Memory B cell (primary cell): ENCODE measurements around the gene DRAXIN.

Experiments
- ATAC-seq: fragments of 150-1000 bp; cut with Tn5 transposase; 2 replicates; pipeline ENCODE4 v1.10.0; 2021; ENCODE audit warnings: low read depth, mild to moderate bottlenecking, moderate library complexity
- DNase-seq, 2 donors: peaks; one replicate each; pipeline ENCODE4 v3.0.0; 2022; ENCODE audit warnings: low spot score in 2 of 2
- H3K27ac Mint-ChIP-seq: one replicate; pipeline ENCODE4 v1.8.0; 2022; ENCODE audit warnings: mild to moderate bottlenecking, moderate library complexity, mixed read lengths
- H3K27me3 Mint-ChIP-seq: one replicate; pipeline ENCODE4 v1.8.0; 2022; ENCODE audit warnings: mixed read lengths
- H3K36me3 Mint-ChIP-seq: one replicate; pipeline ENCODE4 v1.8.0; 2022; ENCODE audit warnings: mild to moderate bottlenecking, mixed read lengths
- H3K4me1 Mint-ChIP-seq: one replicate; pipeline ENCODE4 v1.8.0; 2022; ENCODE audit warnings: mixed read lengths
- H3K4me3 Mint-ChIP-seq: one replicate; pipeline ENCODE4 v1.8.0; 2022; ENCODE audit warnings: mild to moderate bottlenecking, moderate library complexity, mixed read lengths
- H3K9me3 Mint-ChIP-seq: one replicate; pipeline ENCODE4 v1.8.0; 2022; ENCODE audit warnings: mixed read lengths

The DRAXIN gene

DNA sequence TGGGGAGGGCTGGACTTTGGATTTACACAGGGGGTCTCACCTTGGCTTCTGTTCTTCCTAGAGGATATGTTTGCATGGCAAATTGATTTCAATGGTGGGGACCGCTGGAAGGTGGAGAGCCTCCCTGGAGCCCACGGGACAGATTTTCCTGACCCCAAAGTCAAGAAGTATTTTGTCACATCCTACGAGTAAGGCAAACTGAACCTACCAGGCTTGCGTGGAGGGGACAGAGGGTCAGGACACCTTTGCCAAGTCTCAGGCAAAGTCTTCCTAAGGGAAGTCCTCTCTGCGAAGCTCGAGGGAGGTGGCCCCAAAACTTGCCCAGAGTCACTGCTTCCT is 20.3 kb upstream of the DRAXIN start:
- H3K36me3 Mint-ChIP-seq: peaks cover 12% of the 10 kb centered on the region
- H3K4me3 Mint-ChIP-seq: no peak overlapping the region
- peaks cover 4% of the 10 kb centered on the region for H3K4me1 Mint-ChIP-seq
- ATAC-seq (no peak), DNase-seq (no peak)
- no peaks in the 10 kb centered on the region for H3K27me3 Mint-ChIP-seq
- H3K9me3 Mint-ChIP-seq: no peaks in the 10 kb centered on the region
- H3K27ac Mint-ChIP-seq: peak overlapping the region; percentile 54

DNA sequence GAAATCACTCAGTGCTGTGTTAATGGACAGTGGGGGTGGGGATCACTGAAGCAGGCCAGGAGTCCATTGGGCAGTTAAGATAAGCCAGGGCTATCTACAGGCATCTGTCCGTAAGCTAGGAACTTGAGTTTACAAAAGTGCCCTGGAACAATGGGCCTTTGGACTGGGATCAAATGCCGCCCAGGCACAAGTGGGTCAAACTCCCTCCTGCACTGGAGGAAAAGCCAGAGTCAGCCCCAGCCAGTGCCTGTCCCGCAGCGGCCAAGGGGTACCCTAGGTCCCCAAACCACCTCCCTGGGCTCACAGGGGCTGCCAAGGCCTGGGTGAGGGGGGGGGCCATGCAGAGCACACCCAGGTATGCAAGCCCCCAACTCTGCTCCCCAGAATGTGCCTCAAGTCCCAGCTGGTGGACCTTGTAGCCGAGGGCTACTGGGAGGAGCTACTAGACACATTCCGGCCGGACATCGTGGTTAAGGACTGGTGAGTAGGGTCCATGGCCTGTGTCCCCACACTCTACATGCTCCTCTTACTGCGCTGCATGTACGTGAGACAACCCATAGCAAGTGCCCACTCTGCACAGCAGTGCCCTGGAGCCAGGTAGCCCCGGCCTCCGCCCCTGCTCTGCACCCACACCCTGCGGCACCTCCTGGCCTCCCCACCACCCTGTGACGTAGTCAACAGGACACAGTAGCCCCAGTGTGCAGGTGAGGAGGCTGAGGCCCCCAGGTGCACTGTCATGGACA is 19.8 kb upstream of the DRAXIN start:
- Mint-ChIP-seq H3K4me1 (peaks cover 4% of the 10 kb centered on the region), H3K36me3 (peaks cover 12% of the 10 kb centered on the region), H3K27me3 (no peaks in the 10 kb centered on the region), H3K27ac (peak overlapping the region; percentile 54), H3K4me3 (no peak overlapping the region), H3K9me3 (no peaks in the 10 kb centered on the region)
- ATAC-seq (no peak), DNase-seq (no peak)

DNA sequence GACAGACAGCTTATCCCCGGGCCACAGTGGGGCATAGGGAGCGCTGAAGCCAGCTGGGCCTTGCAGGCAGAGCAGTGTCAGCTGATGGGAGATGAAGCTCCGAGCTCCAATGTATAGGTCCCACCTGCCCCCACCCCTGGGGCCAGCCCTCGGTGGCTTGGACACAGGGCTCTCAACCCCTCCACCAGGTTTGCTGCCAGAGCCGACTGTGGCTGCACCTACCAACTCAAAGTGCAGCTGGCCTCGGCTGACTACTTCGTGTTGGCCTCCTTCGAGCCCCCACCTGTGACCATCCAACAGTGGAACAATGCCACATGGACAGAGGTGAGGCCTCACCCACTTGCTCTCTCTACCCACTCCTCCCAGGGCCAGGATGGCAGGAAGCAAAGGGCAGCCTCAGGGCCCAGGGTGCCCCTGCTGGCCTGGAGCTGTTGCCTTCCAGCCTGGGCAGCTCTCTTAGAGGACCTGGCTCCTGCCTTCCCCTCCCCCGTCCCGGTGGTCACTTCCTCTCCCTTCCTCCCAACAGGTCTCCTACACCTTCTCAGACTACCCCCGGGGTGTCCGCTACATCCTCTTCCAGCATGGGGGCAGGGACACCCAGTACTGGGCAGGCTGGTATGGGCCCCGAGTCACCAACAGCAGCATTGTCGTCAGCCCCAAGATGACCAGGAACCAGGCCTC is 18.3 kb upstream of the DRAXIN start:
- Mint-ChIP-seq H3K36me3 (peaks cover 12% of the 10 kb centered on the region), H3K27me3 (no peaks in the 10 kb centered on the region), H3K9me3 (no peaks in the 10 kb centered on the region), H3K4me1 (peaks cover 4% of the 10 kb centered on the region), H3K27ac (no peak overlapping the region), H3K4me3 (no peak overlapping the region)
- no peak for ATAC-seq
- no peak for DNase-seq

DNA sequence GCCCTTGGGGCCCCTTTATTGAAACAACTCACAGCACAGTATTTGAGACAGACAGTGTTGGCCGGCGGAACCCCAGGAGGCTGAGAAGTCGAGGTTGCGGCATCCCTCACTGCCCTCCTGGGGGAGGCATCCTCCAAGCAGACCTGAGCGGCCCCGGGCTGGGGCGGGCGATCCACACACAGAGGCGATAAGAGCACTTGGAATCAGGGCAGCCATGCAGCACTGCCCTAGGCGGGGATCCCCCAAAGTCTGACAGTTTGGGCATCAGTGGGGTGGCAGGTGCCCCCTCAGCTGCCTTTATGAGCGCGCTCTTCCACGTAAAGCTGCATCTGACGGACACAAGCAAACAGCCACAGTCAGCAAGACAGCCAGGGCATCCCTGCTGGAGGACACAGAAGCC is 17.0 kb upstream of the DRAXIN start:
- no peak for DNase-seq
- Mint-ChIP-seq H3K4me3 (no peak overlapping the region), H3K27ac (no peak overlapping the region), H3K4me1 (peaks cover 8% of the 10 kb centered on the region), H3K36me3 (peaks cover 10% of the 10 kb centered on the region), H3K9me3 (no peaks in the 10 kb centered on the region), H3K27me3 (no peaks in the 10 kb centered on the region)
- ATAC-seq: no peak

DNA sequence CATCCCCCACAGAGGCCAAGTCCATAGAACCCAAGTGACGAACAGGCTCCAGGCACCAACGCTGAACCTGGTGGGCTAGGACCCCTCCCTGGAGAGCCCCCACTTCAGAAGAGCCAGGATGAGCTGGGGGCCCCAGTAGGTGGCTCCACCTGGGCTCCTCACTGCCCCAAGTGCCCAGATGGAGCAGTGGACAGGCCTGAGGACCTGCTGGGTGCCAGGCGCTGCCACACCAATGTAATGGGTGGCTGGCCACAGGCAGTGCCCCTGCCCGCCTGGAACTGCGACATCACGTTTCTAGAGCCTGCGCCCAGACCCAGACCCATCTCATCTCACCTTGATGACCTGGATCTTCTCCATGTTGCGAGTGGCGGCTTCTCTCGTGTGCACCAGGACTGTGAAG is 16.2 kb upstream of the DRAXIN start:
- H3K27ac Mint-ChIP-seq: no peak overlapping the region

DNA sequence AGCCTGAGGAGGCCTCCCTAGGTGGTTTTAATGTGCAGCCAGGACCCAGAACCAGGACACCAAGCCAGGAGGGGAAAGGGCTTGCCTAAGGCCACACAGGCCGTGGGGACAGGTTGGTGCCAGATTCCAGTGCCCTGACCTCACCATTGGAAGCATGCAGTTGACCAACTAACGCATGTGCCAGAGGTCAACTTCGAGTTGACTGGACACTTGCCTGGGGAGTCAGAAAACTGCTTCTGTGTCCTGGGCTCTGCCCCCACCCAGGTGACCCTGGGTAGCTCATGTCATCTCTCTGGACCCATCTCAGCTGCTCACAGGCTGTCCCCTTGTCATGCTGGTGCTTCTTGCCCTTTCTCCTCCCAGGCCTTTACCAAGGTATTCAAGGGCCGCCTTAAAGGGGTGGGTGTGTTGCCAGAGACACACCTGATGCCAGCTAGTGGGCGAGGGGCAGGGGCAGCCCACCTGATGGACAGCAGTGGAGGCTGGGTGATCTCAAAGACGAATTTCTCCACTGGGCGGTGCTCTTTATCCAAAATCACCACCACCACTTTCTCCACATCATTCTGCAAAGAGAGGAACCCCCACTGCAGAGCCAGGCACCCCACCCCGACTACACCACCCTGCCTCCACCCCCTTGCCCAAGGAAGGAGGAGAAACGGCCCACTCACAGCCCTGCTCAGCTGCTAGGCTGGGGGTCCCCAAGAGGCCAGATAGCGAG is 15.0 kb upstream of the DRAXIN start:
- Mint-ChIP-seq H3K4me1 (peaks cover 6% of the 10 kb centered on the region), H3K4me3 (no peak overlapping the region), H3K27me3 (no peaks in the 10 kb centered on the region), H3K27ac (no peak overlapping the region), H3K9me3 (no peaks in the 10 kb centered on the region), H3K36me3 (peaks cover 7% of the 10 kb centered on the region)
- DNase-seq (no peak), ATAC-seq (no peak)

More for the DNA sequence above, 16.2 kb upstream of the DRAXIN start:
- H3K4me3 Mint-ChIP-seq: no peak overlapping the region
- no peaks in the 10 kb centered on the region for H3K9me3 Mint-ChIP-seq
- DNase-seq: no peak
- no peak for ATAC-seq
- H3K27me3 Mint-ChIP-seq: no peaks in the 10 kb centered on the region
- H3K4me1 Mint-ChIP-seq: peaks cover 10% of the 10 kb centered on the region
- peaks cover 7% of the 10 kb centered on the region for H3K36me3 Mint-ChIP-seq

DNA sequence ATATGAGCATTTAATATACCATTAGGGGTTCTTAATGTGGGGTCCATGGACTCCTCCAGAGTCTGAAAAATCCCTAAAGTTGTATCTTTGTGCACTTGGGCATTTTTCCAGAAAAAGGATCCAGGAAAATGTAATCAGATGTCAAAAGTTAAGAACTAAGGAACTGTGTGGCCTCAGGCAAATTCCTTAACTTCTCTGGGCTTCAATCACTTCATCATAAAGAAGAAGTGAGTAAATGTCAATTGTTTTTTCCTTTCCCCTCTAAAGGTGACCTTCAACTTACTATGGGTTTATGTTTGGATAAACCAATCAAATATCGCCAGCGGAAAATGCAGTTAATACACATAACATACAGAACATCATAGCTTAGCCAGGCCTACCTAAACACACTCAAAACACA is 13.1 kb upstream of the DRAXIN start:
- Mint-ChIP-seq H3K4me3 (no peak overlapping the region), H3K27me3 (no peaks in the 10 kb centered on the region), H3K27ac (no peak overlapping the region), H3K4me1 (peaks cover 8% of the 10 kb centered on the region), H3K9me3 (no peaks in the 10 kb centered on the region), H3K36me3 (peaks cover 5% of the 10 kb centered on the region)
- DNase-seq: no peak
- no peak for ATAC-seq

DNA sequence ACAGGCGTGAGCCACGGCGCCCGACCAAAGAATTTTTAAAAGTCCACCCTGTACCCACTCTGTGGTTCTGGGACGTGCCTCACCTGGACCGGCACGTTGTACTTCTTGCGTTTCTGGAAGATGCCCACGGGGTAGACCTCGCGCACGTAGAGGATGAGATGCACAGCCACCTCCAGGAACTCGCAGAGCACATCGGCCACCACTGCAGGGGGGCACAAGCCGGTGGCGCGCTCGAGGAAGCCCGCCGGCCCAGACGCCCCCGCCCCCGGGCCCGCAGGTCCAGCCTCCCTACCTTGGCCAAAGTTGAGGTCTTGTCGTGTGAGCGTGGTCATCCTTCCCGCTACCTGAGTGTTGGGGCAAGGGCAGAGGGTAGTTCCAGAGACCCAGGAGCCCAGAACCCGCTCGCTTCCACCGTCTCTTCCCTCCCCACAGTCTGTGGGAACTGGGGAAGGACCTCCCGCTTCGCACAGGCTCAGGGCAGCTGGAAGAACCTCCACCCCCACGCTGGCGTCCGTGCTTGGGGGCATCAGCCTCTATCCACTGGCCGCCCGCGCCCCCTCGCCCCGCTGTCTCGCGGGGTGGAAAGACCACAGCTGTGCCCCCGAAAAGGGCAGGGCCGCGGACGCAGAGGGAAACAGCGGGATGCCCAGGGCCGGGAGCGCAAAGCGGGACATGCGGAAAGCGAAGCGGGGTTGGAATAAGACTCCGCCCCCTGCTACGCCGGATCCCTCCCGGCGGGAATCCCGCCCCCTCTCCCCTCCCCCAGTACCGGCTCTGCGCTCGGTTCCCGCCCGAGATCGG is 11.0 kb upstream of the DRAXIN start:
- Mint-ChIP-seq H3K36me3 (peaks cover 3% of the 10 kb centered on the region), H3K4me3 (peak overlapping the region; percentile 98), H3K27ac (no peak overlapping the region), H3K4me1 (peaks cover 11% of the 10 kb centered on the region), H3K27me3 (no peaks in the 10 kb centered on the region), H3K9me3 (no peaks in the 10 kb centered on the region)
- DNase-seq (no peak), ATAC-seq (peak; percentile 4)

DNA sequence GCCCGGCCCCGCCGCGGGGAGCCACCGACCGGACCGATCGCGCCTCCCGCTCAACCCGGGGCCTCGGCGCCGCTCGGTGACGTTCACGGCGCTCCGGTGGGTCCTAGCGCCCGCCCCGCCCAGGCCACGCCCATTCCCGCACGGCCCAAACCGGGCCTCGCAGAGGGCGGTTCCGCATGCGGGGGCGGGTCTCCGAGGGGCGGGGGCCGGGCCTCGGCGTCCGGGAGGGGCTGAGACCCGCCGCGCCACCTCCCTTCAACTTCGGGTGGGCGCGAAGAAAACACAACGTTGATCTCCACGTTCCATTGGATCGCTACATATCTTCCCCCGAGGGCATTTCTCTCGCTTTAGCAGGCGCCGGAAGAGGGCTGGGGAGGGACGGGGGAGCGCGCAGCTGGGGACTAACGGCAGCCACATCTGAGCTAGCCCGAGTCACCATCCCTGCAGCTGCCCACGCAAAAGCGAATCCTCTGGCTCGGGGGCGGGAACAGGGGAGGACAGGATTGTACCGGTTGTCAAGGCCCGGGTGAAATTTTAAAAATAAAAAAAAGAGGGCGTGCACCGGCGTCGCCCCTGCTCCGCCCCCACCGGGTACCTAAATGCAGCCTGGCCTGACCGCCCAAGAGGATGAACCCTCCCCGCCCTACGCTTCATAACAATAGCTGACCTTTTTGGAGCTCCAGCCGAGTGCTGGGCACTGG is 10.3 kb upstream of the DRAXIN start, which contains the start of gene MAD2L2:
MAD2L2 (minus strand) TSS at position 78 of the 701 bp plus-strand sequence. CDS start 547 bp downstream, outside the sequence.
- Mint-ChIP-seq H3K9me3 (no peaks in the 10 kb centered on the region), H3K27ac (peak within 1 kb of the TSS; percentile 84), H3K27me3 (peaks cover 3% of the 10 kb centered on the region), H3K36me3 (no peaks in the 10 kb centered on the region), H3K4me1 (peaks cover 11% of the 10 kb centered on the region), H3K4me3 (peak within 1 kb of the TSS; percentile 98)
- ATAC-seq (peak; percentile 93), DNase-seq (peak; percentile 86 to 92)

DNA sequence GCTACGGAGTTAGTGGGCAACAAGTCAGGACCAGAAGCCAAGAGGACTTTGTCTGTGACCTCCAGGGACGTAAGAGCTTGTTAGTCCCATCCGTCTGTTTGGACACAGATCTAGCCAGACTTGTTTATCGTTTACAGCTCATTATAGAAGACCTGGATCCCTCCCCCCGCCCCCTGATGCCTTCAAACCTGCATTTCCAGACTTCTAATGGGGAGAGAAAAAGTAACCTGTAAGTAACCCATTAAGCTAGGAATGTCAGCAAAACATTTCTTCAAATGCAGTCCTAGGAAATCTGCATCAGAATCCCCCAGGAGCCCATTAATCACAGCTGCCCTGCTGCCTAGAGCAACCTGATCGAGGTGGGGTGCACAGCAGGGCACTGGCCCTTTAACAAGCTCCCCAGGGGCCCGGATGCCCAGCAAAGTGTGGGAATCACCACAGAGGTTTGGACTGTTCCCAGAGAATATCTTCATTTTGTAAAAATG is 9.2 kb upstream of the DRAXIN start:
- Mint-ChIP-seq H3K9me3 (no peaks in the 10 kb centered on the region), H3K27me3 (peaks cover 4% of the 10 kb centered on the region), H3K4me1 (peaks cover 11% of the 10 kb centered on the region), H3K4me3 (peak overlapping the region; percentile 49), H3K27ac (no peak overlapping the region), H3K36me3 (no peaks in the 10 kb centered on the region)
- ATAC-seq: no peak
- no peak for DNase-seq

DNA sequence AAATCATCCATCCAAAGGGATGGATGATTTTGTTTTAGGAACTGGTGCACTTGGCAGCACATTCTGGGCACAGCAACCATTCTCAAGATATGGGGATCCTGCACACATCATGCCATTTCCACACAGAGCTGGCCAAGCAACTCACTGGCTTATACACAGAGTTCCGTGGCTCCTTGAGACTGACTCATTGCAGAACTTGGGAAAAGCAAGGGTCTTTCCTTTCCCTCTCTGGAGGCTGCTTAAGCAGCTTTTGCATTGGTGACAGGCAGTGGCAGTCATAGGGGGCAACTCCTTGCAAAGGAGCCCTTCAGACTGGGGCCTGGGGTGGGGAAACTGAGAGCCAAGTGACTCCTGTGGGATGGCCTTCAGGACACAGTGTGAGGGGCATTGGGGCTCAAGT is 8.7 kb upstream of the DRAXIN start:
- Mint-ChIP-seq H3K36me3 (no peaks in the 10 kb centered on the region), H3K4me3 (no peak overlapping the region), H3K9me3 (no peaks in the 10 kb centered on the region), H3K4me1 (peaks cover 11% of the 10 kb centered on the region), H3K27ac (no peak overlapping the region), H3K27me3 (peaks cover 6% of the 10 kb centered on the region)
- DNase-seq (no peak), ATAC-seq (no peak)

DNA sequence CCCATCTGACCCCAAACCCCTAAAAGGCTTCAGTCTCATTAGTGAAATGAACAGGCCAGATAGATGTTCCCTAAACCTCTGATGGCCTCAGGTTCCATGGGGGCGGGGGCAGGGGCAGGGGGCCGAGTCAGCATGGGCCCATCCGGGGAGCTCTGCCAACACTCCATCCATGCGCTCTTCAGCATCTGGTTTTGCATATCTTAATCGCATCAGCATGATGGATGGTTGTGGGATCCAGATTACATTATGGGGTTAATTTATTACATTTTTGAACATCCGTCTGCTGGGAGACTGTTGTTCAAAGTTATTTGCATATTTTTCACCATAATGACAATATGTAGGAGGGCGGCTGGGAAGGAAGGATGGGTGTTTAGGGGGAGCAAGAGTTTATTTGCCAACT is 7.4 kb upstream of the DRAXIN start:
- peaks cover 7% of the 10 kb centered on the region for H3K4me1 Mint-ChIP-seq
- H3K9me3 Mint-ChIP-seq: no peaks in the 10 kb centered on the region
- no peak overlapping the region for H3K4me3 Mint-ChIP-seq
- no peak for ATAC-seq
- H3K36me3 Mint-ChIP-seq: no peaks in the 10 kb centered on the region
- no peak for DNase-seq
- peaks cover 14% of the 10 kb centered on the region for H3K27me3 Mint-ChIP-seq
- no peak overlapping the region for H3K27ac Mint-ChIP-seq

DNA sequence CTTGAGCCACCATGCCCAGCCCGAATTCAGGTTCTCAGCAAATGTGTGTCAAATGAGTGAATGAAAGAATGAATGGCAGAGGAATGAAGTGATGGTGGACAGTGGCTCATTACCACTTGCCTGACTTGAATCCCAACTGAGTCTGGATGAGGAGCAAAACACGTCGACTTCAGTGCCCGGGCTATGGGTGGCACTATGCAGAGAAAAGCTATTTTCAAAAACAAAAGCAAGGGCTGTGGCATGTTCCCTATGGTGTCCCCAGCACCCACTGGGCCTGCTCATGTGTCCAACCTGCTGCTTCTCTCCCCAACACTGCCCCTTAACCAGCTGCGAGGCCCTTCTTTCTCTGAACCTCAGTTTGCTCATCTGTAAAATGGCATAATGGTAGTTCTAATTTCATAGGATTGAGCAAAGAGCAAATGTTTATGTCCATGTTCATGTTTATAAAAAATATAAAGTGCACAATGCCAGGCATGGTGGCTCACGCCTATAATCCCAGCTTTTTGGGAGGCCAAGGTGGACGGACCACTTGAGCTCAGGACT is 6.2 kb upstream of the DRAXIN start:
- DNase-seq (no peak), ATAC-seq (no peak)
- Mint-ChIP-seq H3K36me3 (no peaks in the 10 kb centered on the region), H3K9me3 (no peaks in the 10 kb centered on the region), H3K4me3 (no peak overlapping the region), H3K27me3 (peaks cover 20% of the 10 kb centered on the region), H3K4me1 (peaks cover 10% of the 10 kb centered on the region), H3K27ac (no peak overlapping the region)
